ENCODE results near the gene CD38. TPM values are rescaled to one million over a fixed set of nuclear protein-coding genes. Genes with fewer than 3 reads are reported as not detected.

Gene CD38
- total RNA-seq, 1 experiment from 2014 or later = not detected

GRCh38 chr4:15847746-15848145 is 69.6 kb downstream of the CD38 start (continued):
- TF ChIP-seq ZBTB33 (IDR thresholded peaks at IDR 0.05; ENCODE audit: extremely low read depth, insufficient replicate concordance, low read length) (no peak), ATF3 (IDR thresholded peaks at IDR 0.05) (no peak), MAX (IDR thresholded peaks at IDR 0.05) (no peak), EGR1 (IDR thresholded peaks at IDR 0.05; ENCODE audit: low read depth) (no peak), SIN3A (IDR thresholded peaks at IDR 0.05; ENCODE audit: low read depth) (no peak), CBX3 (IDR thresholded peaks at IDR 0.05; ENCODE audit: low read depth) (no peak)

- ATAC-seq (peak; percentile 73), DNase-seq (ENCODE audit: low read depth, low spot score) (peak; percentile 10)
- CTCF ChIA-PET = interaction anchor here (1.2 to 2.7 kb wide), 4 partner anchors 22 to 108 kb away, joined by 4 to 12 read pairs (median 10); no protein-coding TSS in a partner anchor
- Histone ChIP-seq H3K9me3 (ENCODE audit: control insufficient read depth in 1 of 2, insufficient read depth in 1 of 2, low read depth in 1 of 2, low read length in 2 of 2) (no peaks in the 10 kb centered on the region), H3K79me2 (ENCODE audit: insufficient read depth, low read length) (no peaks in the 10 kb centered on the region), H3K4me1 (ENCODE audit: control insufficient read depth in 1 of 2, insufficient read depth in 2 of 2, low read length in 2 of 2) (peaks cover 0 to 8% of the 10 kb centered on the region in 2 experiments; a peak in 1 of 4 replicates), H4K20me1 (ENCODE audit: insufficient read depth) (no peaks in the 10 kb centered on the region), H3K4me2 (ENCODE audit: low read length) (peak overlapping the region; percentile 1; the same call in 1 of the 2 replicates), H2AFZ (ENCODE audit: low read depth, low read length, poor library complexity, severe bottlenecking) (peak overlapping the region; percentile 13), H3K36me3 (ENCODE audit: control insufficient read depth in 1 of 2, insufficient read depth in 2 of 2, low read length in 2 of 2) (no peaks in the 10 kb centered on the region), H3K9me2 (ENCODE audit: insufficient read depth) (no peaks in the 10 kb centered on the region), H3K27me3 (ENCODE audit: insufficient read depth, low read length) (no peaks in the 10 kb centered on the region), H3K27ac (ENCODE audit: low read depth, low read length) (no peak overlapping the region), H3K9ac (ENCODE audit: low read length) (no peak overlapping the region), H3K4me3 (replicated peaks in 1 of 2; ENCODE audit: low read depth in 1 of 2, low read length in 2 of 2) (no peak overlapping the region)
- POLR2A ChIA-PET = no interaction called here
- no TSS peak for BruUV-seq (replicated peaks)
- RAD21 ChIA-PET (ENCODE audit: low non-redundant PET in 1 of 2, low total read pairs in 2 of 2, uncharacterized antibody in 2 of 2, unreplicated experiment in 2 of 2) = interaction anchor here (0.9 to 1.5 kb wide), 3 partner anchors 43 to 108 kb away, joined by 4 to 8 read pairs (median 5); no protein-coding TSS in a partner anchor
- intact Hi-C loops (cut with micrococcal nuclease) = no loop called here
- TF ChIP-seq EZH2phosphoT487 (IDR thresholded peaks at IDR 0.05; ENCODE audit: borderline replicate concordance) (no peak), RAD21 (IDR thresholded peaks at IDR 0.05; ENCODE audit: low read depth) (peak; percentile 23; the same call in 1 of the 2 replicates), CTCF (IDR thresholded peaks at IDR 0.05 in 2 of 3, conservative IDR thresholded peaks at IDR 0.05 in 1 of 3; ENCODE audit: borderline replicate concordance in 1 of 3, insufficient read depth in 1 of 3, low read depth in 2 of 3, low read length in 2 of 3) (peak in 2 of 3 experiments; percentile 44 to 49; a peak in 4 of 6 replicates), YY1 (IDR thresholded peaks at IDR 0.05; ENCODE audit: extremely low read depth, insufficient replicate concordance, low read depth, low read length) (no peak)
Observed at GRCh38 chr4:15848191-15848842, 70.2 kb downstream of the CD38 start.

All from HCT116 (cell line).